ENCODE data around the gene TMEM271.

Gene TMEM271

GRCh38 chr4:605702-606425 is 29.8 kb upstream of the TMEM271 start:
- H2AFZ ChIP-seq (ENCODE audit: low read depth, low read length) = no peak overlapping the region
- no peak overlapping the region for H2AK5ac ChIP-seq (ENCODE audit: low read length, severe bottlenecking)
- no peak overlapping the region for H3K4ac ChIP-seq (ENCODE audit: low read depth in 1 of 2, low read length in 2 of 2)
- H3K36me3 ChIP-seq (ENCODE audit: control insufficient read depth in 1 of 2, insufficient read depth in 2 of 2, low read depth in 1 of 2, low read length in 2 of 2) = no peaks in the 10 kb centered on the region
- H3K18ac ChIP-seq (ENCODE audit: low read depth in 1 of 2, low read length in 2 of 2) = no peak overlapping the region
- no peak overlapping the region for H3K4me3 ChIP-seq (ENCODE audit: insufficient read depth in 1 of 2, low read depth in 1 of 2, low read length in 2 of 2)
- H2BK12ac ChIP-seq (ENCODE audit: low read length in 2 of 2) = no peak overlapping the region
- no peak overlapping the region for H3K9ac ChIP-seq (ENCODE audit: low read length)
- H4K8ac ChIP-seq (ENCODE audit: low read length) = no peak overlapping the region
- H3K14ac ChIP-seq (ENCODE audit: low read length in 2 of 2) = no peak overlapping the region
- no peaks in the 10 kb centered on the region for H3K79me1 ChIP-seq (replicated peaks; ENCODE audit: low read length, poor library complexity, severe bottlenecking)
- H3K23ac ChIP-seq (ENCODE audit: low read length in 2 of 2) = no peak overlapping the region
- DNase-seq = no peak
- peaks cover 2% of the 10 kb centered on the region for H3K9me3 ChIP-seq (ENCODE audit: control insufficient read depth, low read length)
- H3K4me1 ChIP-seq (ENCODE audit: control insufficient read depth, insufficient read depth, low read depth, low read length) = peaks cover 8% of the 10 kb centered on the region
- H2BK5ac ChIP-seq (ENCODE audit: low read depth, low read length, poor library complexity, severe bottlenecking) = no peak overlapping the region
- H3K4me2 ChIP-seq (ENCODE audit: low read length, poor library complexity, severe bottlenecking) = no peak overlapping the region
- WGBS = 86% methylated on average over 16 of the region's 17 CpGs
- no peak overlapping the region for H2BK120ac ChIP-seq (ENCODE audit: low read depth, low read length)
- peaks cover 13 to 51% of the 10 kb centered on the region in 2 experiments for H3K27me3 ChIP-seq (ENCODE audit: control insufficient read depth in 1 of 2, insufficient read depth in 1 of 2, low read length in 2 of 2)
- no peak overlapping the region for H3K27ac ChIP-seq (ENCODE audit: low read length, poor library complexity, severe bottlenecking)
- H2BK15ac ChIP-seq (ENCODE audit: low read depth, poor library complexity, severe bottlenecking) = no peak overlapping the region
- H4K91ac ChIP-seq (ENCODE audit: low read length) = no peak overlapping the region

DNA sequence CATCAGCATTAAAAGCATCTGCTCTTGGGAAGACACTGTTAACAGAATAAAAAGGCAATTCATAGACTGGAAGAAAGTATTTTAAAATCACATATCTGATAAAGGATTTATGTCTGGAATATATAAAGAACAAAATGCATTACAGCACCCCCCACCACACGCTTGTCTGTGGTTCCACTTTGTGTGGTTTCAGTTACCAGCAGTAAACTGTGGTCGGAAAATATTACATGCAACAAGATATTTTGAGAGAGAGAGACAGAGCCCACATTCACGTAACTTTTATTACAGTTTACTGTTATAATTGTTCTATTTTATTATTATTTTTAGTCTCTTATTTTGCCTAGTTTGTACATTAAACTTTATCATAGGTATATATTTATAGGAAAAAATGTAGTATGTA is 28.0 kb upstream of the TMEM271 start:
- Histone ChIP-seq H3K27me3 (ENCODE audit: control insufficient read depth in 1 of 2, insufficient read depth in 1 of 2, low read length in 2 of 2) (peaks cover 12 to 52% of the 10 kb centered on the region in 2 experiments), H2AK5ac (ENCODE audit: low read length, severe bottlenecking) (no peak overlapping the region), H4K8ac (ENCODE audit: low read length) (no peak overlapping the region), H3K4ac (ENCODE audit: low read depth in 1 of 2, low read length in 2 of 2) (no peak overlapping the region), H3K27ac (ENCODE audit: low read length, poor library complexity, severe bottlenecking) (no peak overlapping the region), H2BK120ac (ENCODE audit: low read depth, low read length) (no peak overlapping the region), H3K79me1 (replicated peaks; ENCODE audit: low read length, poor library complexity, severe bottlenecking) (no peaks in the 10 kb centered on the region), H3K23ac (ENCODE audit: low read length in 2 of 2) (no peak overlapping the region), H3K14ac (ENCODE audit: low read length in 2 of 2) (no peak overlapping the region), H3K9me3 (ENCODE audit: control insufficient read depth, low read length) (peaks cover 2% of the 10 kb centered on the region), H2BK5ac (ENCODE audit: low read depth, low read length, poor library complexity, severe bottlenecking) (no peak overlapping the region), H3K18ac (ENCODE audit: low read depth in 1 of 2, low read length in 2 of 2) (no peak overlapping the region), H2AFZ (ENCODE audit: low read depth, low read length) (no peak overlapping the region), H2BK12ac (ENCODE audit: low read length in 2 of 2) (no peak overlapping the region), H3K36me3 (ENCODE audit: control insufficient read depth in 1 of 2, insufficient read depth in 2 of 2, low read depth in 1 of 2, low read length in 2 of 2) (no peaks in the 10 kb centered on the region), H3K4me2 (ENCODE audit: low read length, poor library complexity, severe bottlenecking) (no peak overlapping the region), H3K4me3 (ENCODE audit: insufficient read depth in 1 of 2, low read depth in 1 of 2, low read length in 2 of 2) (no peak overlapping the region), H4K91ac (ENCODE audit: low read length) (no peak overlapping the region), H3K4me1 (ENCODE audit: control insufficient read depth, insufficient read depth, low read depth, low read length) (no peaks in the 10 kb centered on the region), H3K9ac (ENCODE audit: low read length) (no peak overlapping the region), H2BK15ac (ENCODE audit: low read depth, poor library complexity, severe bottlenecking) (no peak overlapping the region)
- WGBS = 100% methylated on average over 2 of the region's 3 CpGs
- DNase-seq = no peak

DNA sequence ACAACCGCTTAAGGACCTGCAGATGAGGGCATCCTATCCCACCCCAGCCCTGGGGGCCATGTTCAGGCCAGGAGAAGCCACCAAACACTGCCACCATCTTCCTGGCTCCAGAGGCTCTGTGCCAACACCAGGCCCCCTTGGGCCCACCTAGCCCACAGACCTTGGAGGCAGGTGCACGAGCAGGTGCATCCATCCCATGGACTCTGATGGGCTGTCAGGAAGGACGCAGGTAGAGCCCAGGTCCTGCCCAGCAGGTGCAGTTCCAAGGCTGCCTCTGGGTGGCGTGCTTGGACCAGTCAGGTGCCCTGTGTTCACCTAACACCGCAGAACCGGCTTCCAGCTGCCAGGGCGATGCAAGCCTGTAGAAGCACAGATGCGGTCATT is 26.5 kb upstream of the TMEM271 start:
- no peak overlapping the region for H3K14ac ChIP-seq (ENCODE audit: low read length in 2 of 2)
- no peak overlapping the region for H3K18ac ChIP-seq (ENCODE audit: low read depth in 1 of 2, low read length in 2 of 2)
- no peak overlapping the region for H3K9ac ChIP-seq (ENCODE audit: low read length)
- no peak overlapping the region for H4K91ac ChIP-seq (ENCODE audit: low read length)
- H3K27ac ChIP-seq (ENCODE audit: low read length, poor library complexity, severe bottlenecking) = no peak overlapping the region
- 28% methylated on average over 8 of the region's 8 CpGs for WGBS
- H2BK120ac ChIP-seq (ENCODE audit: low read depth, low read length) = no peak overlapping the region
- H2AK5ac ChIP-seq (ENCODE audit: low read length, severe bottlenecking) = no peak overlapping the region
- H2BK15ac ChIP-seq (ENCODE audit: low read depth, poor library complexity, severe bottlenecking) = no peak overlapping the region
- H3K27me3 ChIP-seq (ENCODE audit: control insufficient read depth in 1 of 2, insufficient read depth in 1 of 2, low read length in 2 of 2) = peaks cover 19 to 39% of the 10 kb centered on the region in 2 experiments
- no peak overlapping the region for H3K4me3 ChIP-seq (ENCODE audit: insufficient read depth in 1 of 2, low read depth in 1 of 2, low read length in 2 of 2)
- no peak overlapping the region for H2BK5ac ChIP-seq (ENCODE audit: low read depth, low read length, poor library complexity, severe bottlenecking)
- no peak overlapping the region for H2AFZ ChIP-seq (ENCODE audit: low read depth, low read length)
- H3K9me3 ChIP-seq (ENCODE audit: control insufficient read depth, low read length) = peaks cover 2% of the 10 kb centered on the region
- H3K36me3 ChIP-seq (ENCODE audit: control insufficient read depth in 1 of 2, insufficient read depth in 2 of 2, low read depth in 1 of 2, low read length in 2 of 2) = no peaks in the 10 kb centered on the region
- H3K4ac ChIP-seq (ENCODE audit: low read depth in 1 of 2, low read length in 2 of 2) = no peak overlapping the region
- H3K79me1 ChIP-seq (replicated peaks; ENCODE audit: low read length, poor library complexity, severe bottlenecking) = no peaks in the 10 kb centered on the region
- no peak overlapping the region for H2BK12ac ChIP-seq (ENCODE audit: low read length in 2 of 2)
- no peak for DNase-seq
- H3K23ac ChIP-seq (ENCODE audit: low read length in 2 of 2) = no peak overlapping the region
- H3K4me1 ChIP-seq (ENCODE audit: control insufficient read depth, insufficient read depth, low read depth, low read length) = no peaks in the 10 kb centered on the region
- no peak overlapping the region for H3K4me2 ChIP-seq (ENCODE audit: low read length, poor library complexity, severe bottlenecking)
- H4K8ac ChIP-seq (ENCODE audit: low read length) = no peak overlapping the region

DNA sequence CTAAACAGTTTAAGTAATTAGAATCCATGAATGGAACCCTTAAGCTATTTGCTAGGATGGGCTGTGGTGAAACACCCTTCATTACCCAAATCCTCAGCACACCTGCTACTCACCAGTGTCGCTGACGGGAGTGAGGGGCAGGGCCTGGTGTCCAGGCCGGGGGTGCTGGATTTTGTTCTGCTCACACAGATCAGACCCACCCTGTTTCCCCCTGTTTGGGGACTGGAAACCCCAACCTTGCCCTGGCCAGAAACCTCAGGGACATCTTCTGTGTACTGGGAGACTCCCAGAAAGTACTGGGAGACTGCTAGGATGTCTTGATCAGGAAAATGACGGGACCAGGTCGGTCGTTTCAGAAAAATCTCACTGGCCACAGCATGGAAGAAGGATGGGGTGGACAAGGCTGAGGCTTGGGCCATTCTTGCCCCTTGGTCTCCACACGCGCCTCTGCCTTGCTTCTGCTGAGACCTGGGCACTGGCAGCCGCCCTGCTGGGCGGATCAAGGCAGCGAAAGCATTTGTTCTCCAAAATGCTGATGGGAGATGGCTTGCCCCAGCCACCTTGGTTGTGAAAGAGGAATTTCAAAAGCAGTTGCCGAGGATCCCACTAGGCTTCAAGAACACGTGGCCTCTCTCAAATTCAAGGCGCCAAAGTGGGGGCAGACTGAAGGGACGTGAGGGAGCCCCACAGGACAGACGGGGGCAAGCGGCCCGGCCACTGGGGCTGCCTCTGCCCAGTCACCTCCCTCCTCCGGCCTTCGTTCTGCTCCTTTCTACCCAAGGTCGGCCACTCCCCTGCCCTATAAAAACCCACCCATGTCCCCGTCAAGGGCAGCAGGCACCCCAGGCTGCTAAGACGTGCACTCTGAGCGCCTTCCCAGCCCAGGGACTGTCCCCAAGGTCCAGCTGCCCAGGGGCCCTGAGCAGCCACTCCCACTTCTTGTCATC is 25.8 kb upstream of the TMEM271 start:
- Histone ChIP-seq H3K79me1 (replicated peaks; ENCODE audit: low read length, poor library complexity, severe bottlenecking) (no peaks in the 10 kb centered on the region), H4K91ac (ENCODE audit: low read length) (no peak overlapping the region), H3K36me3 (ENCODE audit: control insufficient read depth in 1 of 2, insufficient read depth in 2 of 2, low read depth in 1 of 2, low read length in 2 of 2) (no peaks in the 10 kb centered on the region), H3K4ac (ENCODE audit: low read depth in 1 of 2, low read length in 2 of 2) (no peak overlapping the region), H3K4me3 (ENCODE audit: insufficient read depth in 1 of 2, low read depth in 1 of 2, low read length in 2 of 2) (no peak overlapping the region), H3K4me1 (ENCODE audit: control insufficient read depth, insufficient read depth, low read depth, low read length) (no peaks in the 10 kb centered on the region), H3K27ac (ENCODE audit: low read length, poor library complexity, severe bottlenecking) (no peak overlapping the region), H2AK5ac (ENCODE audit: low read length, severe bottlenecking) (no peak overlapping the region), H2BK15ac (ENCODE audit: low read depth, poor library complexity, severe bottlenecking) (no peak overlapping the region), H4K8ac (ENCODE audit: low read length) (no peak overlapping the region), H3K27me3 (ENCODE audit: control insufficient read depth in 1 of 2, insufficient read depth in 1 of 2, low read length in 2 of 2) (peaks cover 19 to 35% of the 10 kb centered on the region in 2 experiments), H2AFZ (ENCODE audit: low read depth, low read length) (no peak overlapping the region), H2BK12ac (ENCODE audit: low read length in 2 of 2) (no peak overlapping the region), H2BK5ac (ENCODE audit: low read depth, low read length, poor library complexity, severe bottlenecking) (no peak overlapping the region), H3K18ac (ENCODE audit: low read depth in 1 of 2, low read length in 2 of 2) (no peak overlapping the region), H3K9me3 (ENCODE audit: control insufficient read depth, low read length) (peaks cover 2% of the 10 kb centered on the region), H3K23ac (ENCODE audit: low read length in 2 of 2) (no peak overlapping the region), H3K9ac (ENCODE audit: low read length) (no peak overlapping the region), H3K14ac (ENCODE audit: low read length in 2 of 2) (no peak overlapping the region), H2BK120ac (ENCODE audit: low read depth, low read length) (no peak overlapping the region), H3K4me2 (ENCODE audit: low read length, poor library complexity, severe bottlenecking) (no peak overlapping the region)
- DNase-seq = no peak
- 84% methylated on average over 24 of the region's 24 CpGs for WGBS

Data from mesenchymal stem cell (in vitro differentiated cells and primary cell).